KBM-7 (cell line): Measurements from ENCODE around the gene ZNF883.

ENCODE experiments used
- DNase-seq: peaks from one replicate; pipeline ENCODE4 v3.0.0-alpha.2; 2015
- in situ Hi-C: fragments of 300-500 bp; cut with MboI; formaldehyde crosslinking; loops from 2 replicates; pipeline ENCODE4 v1.14.3; 2020; ENCODE audit warnings: low sequenced_read_pairs, low pct_unique_long_range_greater_than_20kb, mixed read lengths

ZNF883 gene

DNA sequence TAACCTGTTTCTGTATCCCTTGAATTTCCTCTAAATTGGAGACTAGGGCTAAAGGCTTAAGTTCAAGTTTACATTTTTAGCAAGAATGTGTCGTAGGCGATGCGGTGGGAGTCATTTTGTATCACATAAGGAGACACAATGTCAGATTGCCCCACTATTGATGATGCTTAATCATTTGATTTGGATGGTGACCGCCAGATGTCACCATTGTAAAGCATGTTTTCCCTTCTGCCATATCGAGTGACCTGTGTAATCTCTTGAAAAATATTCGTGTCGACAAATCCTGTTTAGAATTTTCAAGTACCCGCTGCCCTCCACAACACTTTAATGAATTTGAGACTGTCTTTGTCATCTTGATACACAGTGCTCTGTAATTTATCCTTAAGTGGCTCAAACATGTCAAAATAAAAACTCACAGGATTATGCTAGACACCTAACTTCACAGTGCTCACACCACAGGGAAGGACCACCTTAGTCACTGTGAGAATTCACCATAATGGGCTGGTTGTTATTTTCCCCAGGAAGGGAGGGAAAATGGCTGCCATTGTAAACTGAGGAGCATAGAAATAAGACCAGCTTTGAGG, 86.8 kb downstream of the ZNF883 start:
- in situ Hi-C loops: no loop called here
- DNase-seq: peak; percentile 66

DNA sequence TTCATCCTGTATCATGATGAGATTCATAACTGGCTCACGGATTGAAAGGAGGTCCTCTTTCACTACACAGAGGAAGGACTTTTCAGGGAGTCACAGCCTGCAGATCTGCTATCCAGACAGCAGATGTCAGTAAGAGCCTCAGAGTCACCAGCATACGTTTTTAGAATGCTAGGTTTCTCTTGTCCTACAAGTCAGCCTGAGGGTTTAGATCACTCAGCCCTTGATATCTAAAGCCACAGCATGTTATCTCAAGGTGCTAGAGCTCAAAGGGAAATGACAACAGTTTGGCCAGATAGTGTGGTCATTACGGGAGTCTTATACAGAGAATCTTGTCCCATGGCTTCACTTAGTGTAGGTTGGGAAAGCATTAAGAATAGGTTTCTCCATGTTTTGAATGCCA, 90.4 kb downstream of the ZNF883 start:
- in situ Hi-C loops: no loop called here
- DNase-seq: peak; percentile 66

DNA sequence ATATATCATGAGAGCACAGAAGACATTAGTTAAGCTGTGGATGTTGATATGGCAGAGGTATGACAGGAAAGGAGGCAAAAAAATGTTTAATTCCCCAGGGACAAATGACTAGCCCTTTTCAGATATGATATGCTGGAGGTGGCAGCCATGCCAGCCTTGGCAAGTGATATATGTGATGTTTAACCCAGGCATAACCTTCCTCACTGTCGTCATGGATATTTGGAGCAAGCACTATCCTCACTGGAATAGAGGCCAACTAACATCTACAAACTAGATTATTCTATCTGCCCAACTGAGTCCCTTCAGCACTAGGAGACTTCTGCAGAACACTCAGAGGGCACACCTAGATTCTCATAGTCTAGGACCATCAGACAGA, 94.0 kb downstream of the ZNF883 start:
- no peak for DNase-seq
- in situ Hi-C loops: no loop called here

- DNase-seq: no peak
- in situ Hi-C loops: no loop called here
Measured at GRCh38 chr9:112917047-112917986, 94.7 kb downstream of the ZNF883 start.

- in situ Hi-C loops: no loop called here
- DNase-seq: no peak
Measured at GRCh38 chr9:112914524-112914923, 97.5 kb downstream of the ZNF883 start.

- in situ Hi-C loops: no loop called here
- DNase-seq: no peak
Measured at GRCh38 chr9:112913326-112913725, 98.7 kb downstream of the ZNF883 start.

DNA sequence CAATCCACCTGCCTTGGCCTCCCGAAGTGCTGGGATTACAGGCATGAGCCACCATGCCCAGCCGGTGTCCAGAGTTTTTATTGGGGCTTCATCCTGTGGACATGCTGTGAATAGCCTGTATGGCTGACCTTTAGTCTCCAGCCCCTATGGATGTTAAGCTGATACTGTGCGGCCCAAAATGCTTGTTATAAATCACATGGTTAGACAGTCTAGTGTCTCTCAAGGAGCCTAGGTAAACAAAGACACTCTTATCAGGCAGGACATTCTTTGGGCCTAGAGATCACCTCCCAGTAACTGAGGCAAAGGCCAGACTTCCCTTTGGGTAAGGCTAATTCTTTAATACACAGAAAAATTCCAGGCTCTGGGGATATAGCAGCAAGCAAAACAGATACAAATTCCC, 99.4 kb downstream of the ZNF883 start:
- DNase-seq: no peak
- in situ Hi-C loops: no loop called here

GRCh38 chr9:112911736-112912135, 100.3 kb downstream of the ZNF883 start:
- DNase-seq: no peak
- in situ Hi-C loops: no loop called here
